Central memory CD4-positive, alpha-beta T cell (primary cell): ENCODE data around the gene PLA2G4C.

ENCODE experiments used
- DNase-seq: peaks from one replicate; pipeline ENCODE4 v3.0.0; 2022
- total RNA-seq, 3 experiments: gene quantifications; one replicate each; lab custom pipeline; 2026; lab: John Stamatoyannopoulos, UW

PLA2G4C gene
- total RNA-seq, result 2.4 to 3.7 (median 3.7) reads per million in 3 experiments

DNA sequence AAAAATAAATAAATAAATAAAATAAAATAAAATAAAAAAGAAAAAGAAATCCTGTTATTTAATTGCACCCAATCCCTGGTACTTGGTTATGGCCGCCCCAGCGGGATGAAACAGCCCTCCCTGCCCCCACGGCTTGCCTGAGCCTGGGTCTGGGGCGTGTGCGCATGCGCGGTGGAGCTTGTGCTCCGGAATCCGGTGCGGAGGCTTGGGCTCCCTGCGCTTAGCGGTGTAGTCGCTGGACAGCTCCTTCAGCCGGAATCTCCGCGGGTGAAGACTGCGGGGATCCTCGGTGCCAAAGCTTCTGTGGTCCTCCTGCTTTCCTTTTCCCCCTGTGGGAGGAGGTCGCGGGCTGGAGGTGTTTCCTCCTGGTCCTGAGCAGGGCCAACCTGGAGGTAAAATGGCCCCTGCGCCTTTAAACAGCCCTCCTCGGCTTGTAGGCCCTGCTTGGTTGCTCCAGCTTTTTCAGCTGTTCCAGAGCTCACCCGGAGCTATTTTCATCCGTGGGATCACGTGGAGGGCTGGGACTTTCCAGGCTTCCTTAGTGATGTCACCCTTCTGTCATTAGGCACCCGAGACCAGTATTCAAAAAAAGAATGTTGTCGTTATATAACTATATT lies at the start of gene PLA2G4C:
PLA2G4C (minus strand) TSS at position 468 of the 617 bp plus-strand sequence. CDS start 4,288 bp downstream, outside the sequence.
- DNase-seq, result peak; percentile 71

- no peak for DNase-seq
Observed at GRCh38 chr19:48158210-48158790, 47.7 kb upstream of the PLA2G4C start.

GRCh38 chr19:48154003-48154402 lies 43.4 kb upstream of the PLA2G4C start:
- no peak for DNase-seq

DNA sequence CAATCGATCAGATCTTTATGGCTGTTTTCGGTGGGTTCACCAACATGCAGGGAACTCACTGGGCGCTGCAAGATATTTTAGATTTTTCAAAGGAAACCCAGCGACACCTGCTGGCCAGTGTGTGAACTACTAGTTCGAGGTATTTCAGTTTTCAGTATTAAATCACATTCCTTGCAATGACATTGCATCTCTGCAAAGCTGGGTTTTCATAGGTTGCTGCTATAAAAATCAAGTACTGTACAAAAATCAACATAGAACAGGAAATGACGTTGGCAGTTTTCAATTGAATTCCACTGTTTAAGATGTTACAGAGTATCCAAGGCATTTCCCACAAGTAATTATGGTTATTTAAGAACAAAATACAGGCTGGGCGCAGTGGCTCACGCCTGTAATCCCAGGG lies 41.9 kb upstream of the PLA2G4C start:
- peak; percentile 31 for DNase-seq

GRCh38 chr19:48149430-48149829 lies 38.8 kb upstream of the PLA2G4C start:
- DNase-seq, result no peak

DNA sequence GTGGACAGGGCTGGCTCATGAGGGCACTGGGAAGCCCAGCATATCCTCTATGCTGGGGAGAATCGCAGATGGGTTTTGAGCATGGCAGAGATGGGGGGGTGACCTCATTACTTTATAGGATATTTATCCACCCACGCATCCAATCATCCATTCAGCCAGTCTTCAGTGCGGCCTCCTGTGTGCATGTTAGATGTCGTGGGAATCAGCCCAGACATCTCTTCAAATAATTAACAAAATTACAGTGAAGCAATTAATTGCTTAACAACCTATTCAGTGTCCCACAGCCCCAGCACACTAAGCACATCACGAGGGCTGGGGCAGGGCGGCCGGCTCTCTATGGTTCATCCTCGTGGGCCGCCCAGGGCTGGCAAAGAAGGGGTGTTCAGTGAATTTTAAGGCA lies 38.0 kb upstream of the PLA2G4C start:
- no peak for DNase-seq

DNA sequence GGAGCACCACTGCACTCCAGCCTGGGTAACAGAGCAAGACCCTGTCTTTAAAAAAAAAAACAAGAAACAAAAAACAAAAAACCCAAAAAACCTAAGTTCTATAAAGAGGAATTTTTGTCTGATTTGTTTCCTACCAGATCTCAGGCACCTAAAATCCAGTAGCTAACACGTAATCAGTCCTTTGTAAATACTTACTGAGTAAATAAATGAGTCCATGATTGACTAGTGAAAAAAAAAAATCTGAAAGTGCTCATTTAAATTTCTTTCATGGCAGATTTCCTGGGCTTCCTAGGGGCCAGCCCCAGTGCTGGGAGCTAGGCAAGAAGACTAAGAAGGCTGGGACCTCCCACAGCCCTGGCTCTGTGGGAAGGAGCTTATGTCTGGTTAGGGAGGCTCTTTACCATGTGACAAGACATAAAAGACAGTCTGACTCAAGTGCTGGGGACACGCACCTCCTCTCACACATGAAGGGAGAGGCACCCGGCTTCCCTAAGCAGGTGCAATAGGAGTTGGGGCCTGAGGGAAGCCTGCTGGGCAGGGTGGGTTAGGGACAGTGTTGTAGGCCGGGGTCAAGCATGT lies 37.1 kb upstream of the PLA2G4C start:
- DNase-seq, result no peak

DNA sequence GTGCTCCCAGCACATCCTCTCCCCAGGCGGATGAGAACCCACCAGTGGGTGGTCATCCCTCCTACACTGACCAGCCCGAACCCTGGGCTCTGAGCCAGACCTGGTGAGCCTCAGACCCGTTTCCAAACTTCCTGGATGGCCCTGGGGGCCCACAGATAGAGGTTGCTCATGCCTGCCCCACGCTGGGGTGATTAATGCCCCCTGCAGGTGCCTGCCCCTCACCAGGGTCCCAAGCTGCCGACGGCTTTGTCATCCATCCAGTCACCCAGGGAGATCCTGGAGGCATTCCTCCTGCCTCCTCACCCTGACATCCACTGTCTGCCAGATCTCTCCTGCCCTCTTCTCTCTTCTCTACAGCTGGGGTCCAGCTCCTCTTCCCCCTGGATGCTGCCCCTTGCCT lies 28.4 kb upstream of the PLA2G4C start:
- no peak for DNase-seq

GRCh38 chr19:48137411-48137810 lies 26.8 kb upstream of the PLA2G4C start:
- no peak for DNase-seq

DNA sequence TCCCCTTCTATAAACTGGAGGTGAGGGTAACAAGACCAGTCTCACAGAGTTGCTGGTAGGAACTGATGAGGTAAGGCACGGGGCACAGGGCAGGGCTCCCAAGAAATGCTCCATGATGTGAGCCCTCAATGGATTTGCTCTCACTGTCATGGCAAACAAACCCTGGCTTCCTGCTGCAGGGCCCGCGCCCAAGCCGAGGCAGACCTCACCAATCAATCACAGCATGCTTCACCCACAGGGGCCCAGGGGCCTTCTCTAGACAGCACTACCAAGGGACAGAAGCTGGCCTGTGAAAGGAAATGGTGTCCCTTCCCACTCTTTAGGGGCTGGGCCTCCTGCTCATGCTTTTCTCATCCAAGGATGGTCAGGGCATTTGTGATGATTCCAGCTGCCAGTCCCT lies 25.9 kb upstream of the PLA2G4C start:
- no peak for DNase-seq

- no peak for DNase-seq
Observed at GRCh38 chr19:48135411-48135810, 24.8 kb upstream of the PLA2G4C start.

- DNase-seq, result no peak
Observed at GRCh38 chr19:48133094-48133493, 22.5 kb upstream of the PLA2G4C start.

DNA sequence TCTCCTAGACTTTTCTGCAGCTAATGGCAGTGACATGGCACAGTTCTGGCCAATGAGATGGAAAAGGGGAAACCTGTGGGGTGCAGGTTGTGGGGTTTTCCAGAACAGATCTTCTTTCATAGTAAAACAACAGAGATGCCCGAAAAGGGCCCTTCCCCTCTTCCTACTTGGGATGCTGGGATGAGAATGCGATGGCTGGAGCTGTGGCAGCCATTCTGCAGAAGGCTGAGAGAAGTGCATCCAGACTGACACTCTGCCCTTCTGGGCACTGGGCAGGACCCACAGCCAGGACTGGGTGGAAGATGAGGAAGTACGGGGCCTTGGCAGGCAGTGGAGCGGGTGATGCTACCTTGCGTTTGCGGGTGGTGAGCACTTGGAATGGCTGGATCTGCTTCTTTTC lies 16.9 kb upstream of the PLA2G4C start:
- DNase-seq, result no peak

GRCh38 chr19:48123907-48124651 lies 13.5 kb upstream of the PLA2G4C start:
- DNase-seq, result no peak

GRCh38 chr19:48122421-48122820 lies 11.8 kb upstream of the PLA2G4C start:
- DNase-seq, result no peak

- DNase-seq, result no peak
Observed at GRCh38 chr19:48121909-48122371, 11.3 kb upstream of the PLA2G4C start.

- no peak for DNase-seq
Observed at GRCh38 chr19:48121066-48121465, 10.4 kb upstream of the PLA2G4C start.

DNA sequence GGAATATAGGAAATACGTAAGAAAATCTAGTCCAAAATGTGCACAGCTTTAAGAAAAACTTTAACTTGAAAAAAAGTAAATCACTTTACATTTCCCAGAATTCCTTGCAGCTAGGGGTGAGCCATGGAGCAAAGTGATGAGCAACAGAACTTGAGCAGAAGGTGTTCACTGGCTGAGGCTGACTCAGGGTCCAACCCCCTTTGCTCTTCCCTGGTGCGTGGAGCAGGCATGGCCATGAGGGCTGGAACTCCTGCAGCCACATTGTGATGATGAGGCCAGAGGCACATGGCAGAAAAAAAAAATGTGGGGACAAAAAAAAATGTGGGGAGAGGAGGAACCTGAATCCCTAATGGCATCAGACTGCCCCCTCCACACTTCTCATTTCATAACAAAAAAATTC lies 9.9 kb upstream of the PLA2G4C start:
- DNase-seq, result no peak

DNA sequence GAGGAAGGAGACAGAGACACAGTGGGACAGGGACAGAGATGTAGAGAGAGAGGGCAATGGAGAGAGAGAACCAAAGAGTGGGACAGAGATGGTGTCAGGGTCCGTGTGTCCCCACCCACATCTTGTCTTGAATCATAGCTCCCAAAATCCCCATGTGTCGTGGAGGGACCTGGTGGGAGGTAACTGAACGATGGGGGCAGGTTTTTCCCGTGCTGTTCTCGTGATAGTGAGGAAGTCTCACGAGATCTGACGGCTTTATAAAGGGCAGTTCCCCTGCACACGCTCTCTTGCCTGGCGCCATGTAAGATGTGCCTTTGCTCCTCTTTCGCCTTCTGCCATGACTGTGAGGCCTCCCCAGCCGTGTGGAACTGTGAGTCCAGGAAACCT lies 7.5 kb upstream of the PLA2G4C start:
- DNase-seq, result no peak

DNA sequence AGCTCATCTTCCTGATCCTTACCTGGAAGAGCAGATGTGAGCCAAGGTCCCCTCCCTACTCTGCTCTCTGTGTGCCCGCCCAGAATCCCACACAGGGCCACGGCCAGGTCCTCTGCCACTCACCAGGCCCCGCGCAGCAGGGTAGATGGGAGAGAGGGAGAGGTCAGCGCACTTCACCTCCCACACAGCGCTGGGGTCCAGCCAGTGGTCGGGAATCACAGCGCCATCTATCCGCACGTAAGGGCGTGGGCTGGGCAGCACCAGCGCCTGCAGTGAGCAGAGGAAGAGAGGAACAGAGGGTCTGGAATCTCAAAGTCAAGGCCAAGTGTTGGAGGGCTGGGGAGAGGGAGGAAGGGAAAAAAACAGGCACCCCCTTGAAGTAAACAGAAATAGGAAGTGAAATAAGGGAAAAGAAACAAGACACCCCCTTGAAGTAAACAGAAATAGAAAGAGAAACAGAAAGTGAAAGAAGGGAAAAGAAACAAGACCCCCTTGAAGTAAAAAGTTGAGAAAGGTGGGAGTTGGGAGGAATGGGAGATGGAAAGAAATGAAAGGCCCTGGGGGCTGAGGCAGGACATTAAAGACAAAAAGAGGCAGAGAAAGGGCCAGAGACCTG lies 7.0 kb upstream of the PLA2G4C start:
- DNase-seq, result no peak

DNA sequence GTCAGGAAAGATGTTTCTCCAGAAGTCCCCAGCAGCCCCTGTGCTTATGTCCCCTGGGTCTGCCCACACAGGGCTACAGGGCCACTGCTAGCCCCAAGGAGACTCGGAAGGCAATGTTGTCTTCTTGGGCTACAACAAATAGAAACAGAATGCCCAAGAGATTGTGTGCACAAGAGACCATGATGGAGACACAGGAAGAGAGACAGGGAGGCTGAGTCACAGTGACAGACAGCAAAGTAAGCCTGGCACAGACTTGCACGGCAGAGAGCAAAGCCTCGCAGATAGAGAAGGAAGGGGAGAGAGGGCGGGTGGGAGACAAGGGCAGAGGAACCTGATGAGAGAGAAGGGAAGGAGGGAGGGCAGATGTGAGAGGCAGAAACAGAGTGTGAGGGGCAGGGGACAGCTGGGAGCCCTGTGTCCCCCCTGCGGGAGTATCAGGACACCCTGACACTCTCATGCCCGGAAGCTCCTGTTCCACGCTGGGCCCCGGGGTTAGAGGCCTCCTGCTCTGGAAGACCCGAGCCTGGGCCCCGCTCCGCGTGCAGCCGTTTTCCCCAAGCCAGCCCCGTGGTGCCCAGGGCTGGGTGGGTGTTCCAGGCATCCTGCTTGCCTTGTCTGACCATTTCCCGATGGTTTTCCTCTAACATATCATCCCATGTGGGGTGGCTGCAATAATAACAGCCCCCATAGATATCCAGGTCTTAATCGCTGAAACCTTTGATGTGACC lies 2.7 kb upstream of the PLA2G4C start:
- DNase-seq, result no peak

- DNase-seq, result no peak
Observed at GRCh38 chr19:48111280-48111679, 663 bp upstream of the PLA2G4C start.
